ENCODE data around the gene FPGS. TPM values are rescaled to one million over a fixed set of nuclear protein-coding genes. Genes with fewer than 3 reads are reported as not detected.
A peak's percentile ranks its signal among the peaks of the same experiment; 100 is the strongest.

Gene FPGS
- total RNA-seq, 2 donors from 2014 or later: 31.6 to 55.1 TPM

GRCh38 chr9:127816728-127817127 lies 14.0 kb downstream of the FPGS start:
- Histone ChIP-seq H3K9ac (ENCODE audit: low read depth in 2 of 2, low read length in 2 of 2) (no peak overlapping the region), H3K36me3 (no peaks in the 10 kb centered on the region), H3K4me1 (no peaks in the 10 kb centered on the region), H3K27ac (no peak overlapping the region), H3K9me3 (no peaks in the 10 kb centered on the region), H3K27me3 (no peaks in the 10 kb centered on the region), H3K4me3 (no peak overlapping the region)
- TF ChIP-seq, protein P1, sequence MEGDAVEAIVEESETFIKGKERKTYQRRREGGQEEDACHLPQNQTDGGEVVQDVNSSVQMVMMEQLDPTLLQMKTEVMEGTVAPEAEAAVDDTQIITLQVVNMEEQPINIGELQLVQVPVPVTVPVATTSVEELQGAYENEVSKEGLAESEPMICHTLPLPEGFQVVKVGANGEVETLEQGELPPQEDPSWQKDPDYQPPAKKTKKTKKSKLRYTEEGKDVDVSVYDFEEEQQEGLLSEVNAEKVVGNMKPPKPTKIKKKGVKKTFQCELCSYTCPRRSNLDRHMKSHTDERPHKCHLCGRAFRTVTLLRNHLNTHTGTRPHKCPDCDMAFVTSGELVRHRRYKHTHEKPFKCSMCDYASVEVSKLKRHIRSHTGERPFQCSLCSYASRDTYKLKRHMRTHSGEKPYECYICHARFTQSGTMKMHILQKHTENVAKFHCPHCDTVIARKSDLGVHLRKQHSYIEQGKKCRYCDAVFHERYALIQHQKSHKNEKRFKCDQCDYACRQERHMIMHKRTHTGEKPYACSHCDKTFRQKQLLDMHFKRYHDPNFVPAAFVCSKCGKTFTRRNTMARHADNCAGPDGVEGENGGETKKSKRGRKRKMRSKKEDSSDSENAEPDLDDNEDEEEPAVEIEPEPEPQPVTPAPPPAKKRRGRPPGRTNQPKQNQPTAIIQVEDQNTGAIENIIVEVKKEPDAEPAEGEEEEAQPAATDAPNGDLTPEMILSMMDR (IDR thresholded peaks at IDR 0.05): no peak
- DNase-seq: no peak
- intact Hi-C loops (cut with DNase I): no loop called here

GRCh38 chr9:127817881-127818434 lies 15.3 kb downstream of the FPGS start:
- TF ChIP-seq, protein P1 (IDR thresholded peaks at IDR 0.05): no peak
- intact Hi-C loops (cut with DNase I): no loop called here
- Histone ChIP-seq H3K27ac (no peak overlapping the region), H3K4me1 (no peaks in the 10 kb centered on the region), H3K36me3 (no peaks in the 10 kb centered on the region), H3K9ac (ENCODE audit: low read depth in 2 of 2, low read length in 2 of 2) (no peak overlapping the region), H3K4me3 (no peak overlapping the region), H3K27me3 (no peaks in the 10 kb centered on the region), H3K9me3 (no peaks in the 10 kb centered on the region)
- no peak for DNase-seq

- Histone ChIP-seq H3K27me3 (no peaks in the 10 kb centered on the region), H3K9me3 (no peaks in the 10 kb centered on the region), H3K27ac (no peak overlapping the region), H3K4me1 (no peaks in the 10 kb centered on the region), H3K9ac (ENCODE audit: low read depth in 2 of 2, low read length in 2 of 2) (no peak overlapping the region), H3K4me3 (no peak overlapping the region), H3K36me3 (no peaks in the 10 kb centered on the region)
- TF ChIP-seq, protein P1 (IDR thresholded peaks at IDR 0.05): no peak
- no peak for DNase-seq
- intact Hi-C loops (cut with DNase I): no loop called here
Observed at GRCh38 chr9:127818574-127818973, 15.9 kb downstream of the FPGS start.

GRCh38 chr9:127822108-127822507 lies 19.4 kb downstream of the FPGS start:
- DNase-seq: no peak

GRCh38 chr9:127825319-127826051 lies 22.8 kb downstream of the FPGS start:
- Histone ChIP-seq H3K9me3 (no peaks in the 10 kb centered on the region), H3K4me3 (no peak overlapping the region), H3K27me3 (no peaks in the 10 kb centered on the region), H3K9ac (ENCODE audit: low read depth in 2 of 2, low read length in 2 of 2) (no peak overlapping the region), H3K36me3 (no peaks in the 10 kb centered on the region), H3K4me1 (no peaks in the 10 kb centered on the region), H3K27ac (no peak overlapping the region)
- intact Hi-C loops (cut with DNase I): no loop called here
- peak; percentile 61 for DNase-seq
- TF ChIP-seq, protein P1 (IDR thresholded peaks at IDR 0.05): peak; percentile 27

More at GRCh38 chr9:127822108-127822507, 19.4 kb downstream of the FPGS start:
- Histone ChIP-seq H3K4me3 (no peak overlapping the region), H3K9me3 (no peaks in the 10 kb centered on the region), H3K27ac (no peak overlapping the region), H3K36me3 (no peaks in the 10 kb centered on the region), H3K4me1 (no peaks in the 10 kb centered on the region), H3K9ac (ENCODE audit: low read depth in 2 of 2, low read length in 2 of 2) (no peak overlapping the region), H3K27me3 (no peaks in the 10 kb centered on the region)
- intact Hi-C loops (cut with DNase I): no loop called here
- TF ChIP-seq, protein P1 (IDR thresholded peaks at IDR 0.05): no peak
